ENCODE results near the gene FAM120B. TPM values are rescaled to one million over a fixed set of nuclear protein-coding genes. Genes with fewer than 3 reads are reported as not detected.

FAM120B gene
- total RNA-seq, 1 experiment from 2014 or later = 16.7 TPM

DNA sequence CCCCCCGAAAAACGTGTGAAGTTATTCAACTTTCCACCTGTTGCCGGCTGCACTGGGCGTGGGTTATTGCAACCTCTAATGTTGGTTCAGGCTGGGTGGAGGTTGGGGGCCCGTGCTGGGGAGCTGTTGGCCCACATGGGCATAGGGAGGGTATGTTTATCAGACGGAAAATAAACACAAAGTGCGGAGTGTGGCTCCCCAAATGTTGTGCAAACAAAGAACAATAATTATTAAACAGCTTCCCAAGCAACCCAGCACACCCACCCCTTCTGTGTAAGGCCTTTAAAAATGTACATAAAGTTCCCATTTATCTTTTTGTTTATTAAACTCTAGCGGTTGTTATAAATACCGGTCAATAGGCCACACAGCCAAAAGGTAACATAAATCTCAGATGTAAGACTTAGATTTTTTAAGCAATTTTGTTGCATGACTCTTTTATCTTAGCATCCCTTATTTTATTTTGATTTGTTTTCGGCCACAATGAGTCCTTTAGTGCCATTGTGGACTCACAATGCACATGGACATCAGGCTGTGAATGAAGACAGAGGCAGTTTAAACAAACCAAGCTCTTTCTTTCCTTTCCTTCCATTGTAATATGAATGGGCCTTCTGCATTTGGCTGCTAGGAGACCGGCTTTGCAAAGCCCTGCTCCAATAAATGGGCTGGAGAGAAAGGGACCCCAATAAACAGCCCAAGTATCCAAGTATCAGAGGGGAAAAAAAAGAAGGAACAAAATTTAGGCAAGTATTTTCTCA lies 8.8 kb upstream of the FAM120B start:
- H2AFZ ChIP-seq (ENCODE audit: low read length) = no peak overlapping the region
- H4K8ac ChIP-seq (replicated peaks; ENCODE audit: insufficient read length, low read depth, low read length) = no peak overlapping the region
- H3K4me2 ChIP-seq (ENCODE audit: insufficient read depth, insufficient read length, low read length) = no peak overlapping the region
- Mint-ChIP-seq H3K27ac (peak overlapping the region in 1 of 3 experiments; percentile 76; a peak in 2 of 7 replicates), H3K4me1 (peaks cover 42 to 48% of the 10 kb centered on the region in 2 experiments), H3K36me3 (ENCODE audit: insufficient read depth in 1 of 3, low read depth in 3 of 3) (peaks cover 32 to 45% (median 33%) of the 10 kb centered on the region in 3 experiments), H3K27me3 (ENCODE audit: low read depth) (peaks cover 80% of the 10 kb centered on the region), H3K4me3 (peak overlapping the region; percentile 30 to 55; a peak in 4 of 5 replicates), H3K9me3 (peaks cover 39 to 41% of the 10 kb centered on the region in 2 experiments)
- H3K56ac ChIP-seq (ENCODE audit: insufficient read length, low read depth, low read length) = no peak overlapping the region
- no peaks in the 10 kb centered on the region for H3K79me2 ChIP-seq (ENCODE audit: insufficient read depth, low read length)
- no peak overlapping the region for H4K5ac ChIP-seq (ENCODE audit: insufficient read length, low read depth, low read length)
- H4K91ac ChIP-seq (ENCODE audit: insufficient read length, low read depth, low read length) = no peak overlapping the region
- H2BK12ac ChIP-seq (ENCODE audit: insufficient read length, low read depth, low read length) = no peak overlapping the region
- peaks cover 21% of the 10 kb centered on the region for H3K9me3 ChIP-seq (ENCODE audit: control insufficient read depth, low read depth, low read length)
- peaks cover 30% of the 10 kb centered on the region for H3K27me3 ChIP-seq (ENCODE audit: insufficient read depth, low read length)
- DNase-seq = no peak
- H4K20me1 ChIP-seq (ENCODE audit: control insufficient read depth, insufficient read depth, insufficient read length) = no peaks in the 10 kb centered on the region
- H3K4ac ChIP-seq (ENCODE audit: low read depth, low read length) = no peak overlapping the region
- H3K14ac ChIP-seq (ENCODE audit: insufficient read depth, low read length) = no peak overlapping the region
- no peak overlapping the region for H3K27ac ChIP-seq (ENCODE audit: insufficient read length, low read depth, low read length)
- H2BK5ac ChIP-seq (ENCODE audit: insufficient read length, low read length) = no peak overlapping the region
- H3K9ac ChIP-seq (ENCODE audit: extremely low read depth, insufficient read length, low read length) = no peak overlapping the region
- peaks cover 8% of the 10 kb centered on the region; the same call in 1 of the 2 replicates for H3K4me1 ChIP-seq (ENCODE audit: insufficient read depth, low read length)
- no peak for TF ChIP-seq CTCF (conservative IDR thresholded peaks at IDR 0.05)
- no peak overlapping the region for H3K18ac ChIP-seq (ENCODE audit: insufficient read length, low read depth, low read length)
- no peak overlapping the region for H2BK120ac ChIP-seq (ENCODE audit: low read depth, low read length, poor library complexity, severe bottlenecking)
- no CpG with 5 or more reads among the region's 11 CpGs for WGBS (ENCODE audit: extremely low coverage, insufficient read length, low lambda C conversion rate)
- H3K23ac ChIP-seq (ENCODE audit: insufficient read length, low read depth, low read length) = no peak overlapping the region
- no peaks in the 10 kb centered on the region for H3K79me1 ChIP-seq (ENCODE audit: insufficient read depth, low read depth, low read length, poor library complexity, severe bottlenecking)
- peaks cover 4% of the 10 kb centered on the region for H3K23me2 ChIP-seq (ENCODE audit: insufficient read length, low read depth, low read length, poor library complexity, severe bottlenecking)
- H2AK5ac ChIP-seq (ENCODE audit: insufficient read length, low read length) = no peak overlapping the region
- H3T11ph ChIP-seq (ENCODE audit: low read length) = no peak overlapping the region
- H2BK20ac ChIP-seq (ENCODE audit: low read depth, low read length, poor library complexity, severe bottlenecking) = no peak overlapping the region
- H2BK15ac ChIP-seq (ENCODE audit: low read depth, low read length) = no peak overlapping the region

Data from H9 (cell line).